Bronchial epithelial cell (primary cell): ENCODE results near the gene SCFD2. TPM values are rescaled to one million over a fixed set of nuclear protein-coding genes. Genes with fewer than 3 reads are reported as not detected.
"Not testable (repeated sequence)": the region's sequence is repeated elsewhere in the genome, so short reads cannot be mapped to it uniquely, and the experiment has no call there.

Source experiments
- DNase-seq: peaks from one replicate; pipeline ENCODE4 v3.0.0-alpha.2; 2010; ENCODE audit warnings: low read depth
- FAIRE-seq: peaks from 2 replicates; lab custom pipeline; 2011; peaks lifted over from hg19 to GRCh38; lab: Jason Lieb, UNC
- H3K27me3 ChIP-seq: 2 replicates; pipeline ENCODE4 v1.5.1; 2011; ENCODE audit warnings: low read length; ENCODE audit not compliant: control insufficient read depth, insufficient read depth
- H3K36me3 ChIP-seq: 2 replicates; pipeline ENCODE4 v1.5.1; 2011; ENCODE audit warnings: low read length; ENCODE audit not compliant: control insufficient read depth, insufficient read depth
- H3K4me3 ChIP-seq: 2 replicates; pipeline ENCODE4 v1.5.1; 2011; ENCODE audit warnings: mild to moderate bottlenecking, low read depth, low read length, control low read depth
- total RNA-seq: library from RNA; depleted of rRNA; stranded (reverse); fragments of >200 nt; gene quantifications from 2 replicates; pipeline ENCODE4 v1.2.1, GENCODE V29; 2014
- TF ChIP-seq, protein P1 (sequence below): IDR thresholded peaks from 2 replicates; pipeline ENCODE4 v1.5.1; 2011; ENCODE audit warnings: mild to moderate bottlenecking, moderate library complexity, low read length, control low read depth, inconsistent platforms; ENCODE audit not compliant: insufficient read depth, severe bottlenecking

SCFD2 gene
- total RNA-seq, 1 donor from 2014 or later, result 21.9 TPM

DNA sequence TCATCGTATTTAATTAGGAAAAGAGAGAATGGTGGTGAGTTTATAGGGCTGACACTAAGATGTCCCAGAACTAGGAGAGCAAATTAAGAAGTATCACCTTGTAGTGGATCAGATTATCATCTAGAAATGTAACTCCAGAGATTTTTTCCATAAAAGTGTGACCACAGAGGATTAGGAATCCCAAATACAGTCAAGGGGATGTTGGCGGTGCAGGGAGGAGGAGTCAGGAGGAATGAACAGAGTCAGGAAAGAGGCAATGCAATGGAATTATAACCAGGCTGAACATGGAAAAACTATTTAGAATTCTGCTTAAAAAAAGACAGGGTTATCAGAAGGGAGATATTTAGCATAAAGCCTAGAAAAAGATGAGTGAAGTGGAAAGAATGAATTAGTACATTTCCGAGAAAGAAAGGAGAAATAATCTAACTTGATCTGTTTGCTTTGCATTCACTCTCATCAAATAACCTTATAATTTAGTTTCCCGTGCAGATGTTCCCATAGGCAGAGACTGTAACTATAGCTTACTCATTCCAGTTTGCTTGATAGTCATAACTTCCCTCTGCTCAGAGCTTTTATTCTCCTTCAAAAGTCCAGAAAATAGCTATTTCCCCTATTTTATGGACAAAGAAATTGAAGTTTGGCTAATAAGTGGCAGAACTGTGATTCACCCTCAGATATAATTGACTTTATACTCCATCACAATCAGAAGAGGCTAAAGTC, 56.4 kb downstream of the SCFD2 start:
- Histone ChIP-seq H3K36me3 (peaks cover 2% of the 10 kb centered on the region), H3K27me3 (no peaks in the 10 kb centered on the region), H3K4me3 (no peak overlapping the region)
- DNase-seq (no peak), FAIRE-seq (no peak)
- TF ChIP-seq, protein P1, sequence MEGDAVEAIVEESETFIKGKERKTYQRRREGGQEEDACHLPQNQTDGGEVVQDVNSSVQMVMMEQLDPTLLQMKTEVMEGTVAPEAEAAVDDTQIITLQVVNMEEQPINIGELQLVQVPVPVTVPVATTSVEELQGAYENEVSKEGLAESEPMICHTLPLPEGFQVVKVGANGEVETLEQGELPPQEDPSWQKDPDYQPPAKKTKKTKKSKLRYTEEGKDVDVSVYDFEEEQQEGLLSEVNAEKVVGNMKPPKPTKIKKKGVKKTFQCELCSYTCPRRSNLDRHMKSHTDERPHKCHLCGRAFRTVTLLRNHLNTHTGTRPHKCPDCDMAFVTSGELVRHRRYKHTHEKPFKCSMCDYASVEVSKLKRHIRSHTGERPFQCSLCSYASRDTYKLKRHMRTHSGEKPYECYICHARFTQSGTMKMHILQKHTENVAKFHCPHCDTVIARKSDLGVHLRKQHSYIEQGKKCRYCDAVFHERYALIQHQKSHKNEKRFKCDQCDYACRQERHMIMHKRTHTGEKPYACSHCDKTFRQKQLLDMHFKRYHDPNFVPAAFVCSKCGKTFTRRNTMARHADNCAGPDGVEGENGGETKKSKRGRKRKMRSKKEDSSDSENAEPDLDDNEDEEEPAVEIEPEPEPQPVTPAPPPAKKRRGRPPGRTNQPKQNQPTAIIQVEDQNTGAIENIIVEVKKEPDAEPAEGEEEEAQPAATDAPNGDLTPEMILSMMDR, result no peak

- TF ChIP-seq, protein P1, result no peak
- no peaks in the 10 kb centered on the region for H3K27me3 ChIP-seq
- no peak overlapping the region for H3K4me3 ChIP-seq
- no peak for DNase-seq
- no peaks in the 10 kb centered on the region for H3K36me3 ChIP-seq
- no peak for FAIRE-seq
Observed at GRCh38 chr4:53307819-53308780, 57.8 kb downstream of the SCFD2 start.

DNA sequence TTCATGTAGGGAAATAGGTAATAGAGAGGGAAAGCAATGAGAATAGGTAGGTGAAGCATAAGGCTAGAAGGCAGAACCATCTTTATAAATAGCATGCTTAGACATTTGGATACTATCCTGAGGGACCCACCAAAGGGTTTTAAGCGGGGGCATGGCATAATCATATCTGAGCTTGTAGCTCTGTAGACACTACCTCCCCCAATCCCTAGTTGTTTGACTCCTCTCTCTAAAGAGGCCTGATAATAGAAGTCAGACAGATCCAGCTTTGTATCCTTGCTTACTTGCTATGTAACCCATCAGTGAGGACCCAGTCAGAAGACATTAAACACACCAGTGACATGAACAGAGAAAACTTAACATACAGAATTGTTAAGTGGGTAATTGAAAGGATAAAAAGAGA, 58.7 kb downstream of the SCFD2 start:
- Histone ChIP-seq H3K27me3 (no peaks in the 10 kb centered on the region), H3K36me3 (no peaks in the 10 kb centered on the region), H3K4me3 (no peak overlapping the region)
- no peak for DNase-seq
- TF ChIP-seq, protein P1, result no peak
- no peak for FAIRE-seq

DNA sequence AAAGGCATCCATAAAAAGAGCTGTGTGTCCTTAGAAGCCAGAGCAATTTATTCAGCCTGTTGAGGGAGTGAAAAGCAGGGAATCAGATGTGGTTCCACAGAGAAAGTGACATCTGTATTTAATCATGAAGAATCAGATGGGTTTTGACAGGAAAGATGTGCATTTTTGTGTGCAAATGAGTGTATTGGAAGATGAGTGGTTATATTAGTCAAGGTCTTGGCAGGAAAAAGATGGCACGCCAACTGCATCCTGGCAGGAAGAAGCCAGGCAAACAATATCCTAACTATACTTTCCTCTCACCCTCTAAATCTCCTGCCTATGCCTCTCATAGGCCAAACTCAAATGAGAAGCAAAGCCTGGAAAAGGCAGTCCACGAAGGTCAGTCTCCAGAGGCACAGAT, 59.1 kb downstream of the SCFD2 start:
- DNase-seq (no peak), FAIRE-seq (no peak)
- H3K4me3 ChIP-seq, result no peak overlapping the region
- H3K27me3 ChIP-seq, result no peaks in the 10 kb centered on the region
- TF ChIP-seq, protein P1, result no peak
- H3K36me3 ChIP-seq, result no peaks in the 10 kb centered on the region

- FAIRE-seq, H3K4me3 ChIP-seq, DNase-seq, H3K36me3 ChIP-seq, H3K27me3 ChIP-seq: not testable (repeated sequence)
Observed at GRCh38 chr4:53292209-53292608, 73.7 kb downstream of the SCFD2 start.

DNA sequence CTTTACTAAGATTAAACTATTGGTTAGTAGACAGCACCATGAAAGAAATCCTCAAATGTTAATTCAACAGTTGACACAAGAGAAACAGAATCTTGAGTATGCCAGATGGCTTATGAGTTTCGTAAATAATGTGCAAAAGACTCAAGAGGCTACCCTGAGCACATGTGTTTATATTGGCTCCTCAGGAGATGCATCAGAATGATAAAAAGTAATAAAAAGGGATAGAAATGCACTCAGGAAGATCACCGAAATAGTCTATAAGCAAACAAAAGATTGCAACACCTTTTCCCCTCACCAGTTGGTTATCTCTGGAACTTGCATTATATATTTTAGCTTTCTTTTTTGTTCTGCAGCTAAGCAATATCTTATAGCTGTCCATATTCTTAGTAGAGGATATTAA, 84.4 kb downstream of the SCFD2 start:
- Histone ChIP-seq H3K4me3 (no peak overlapping the region), H3K36me3 (no peaks in the 10 kb centered on the region), H3K27me3 (no peaks in the 10 kb centered on the region)
- FAIRE-seq (no peak), DNase-seq (no peak)
- TF ChIP-seq, protein P1, result no peak
